H1 (cell line): Measurements from ENCODE around the gene LPGAT1. TPM values are rescaled to one million over a fixed set of nuclear protein-coding genes. Genes with fewer than 3 reads are reported as not detected.

Experiments used
- CTCF ChIA-PET: fragments of 300-600 bp; sonication (Branson Sonifier 250); formaldehyde crosslinking; loops from one replicate; lab custom pipeline; 2021; ENCODE audit not compliant: partially characterized antibody; lab: Charles Lee
- POLR2A ChIA-PET: fragments of 300-600 bp; sonication (Branson Sonifier 250); formaldehyde crosslinking; loops from one replicate; lab custom pipeline; 2021; ENCODE audit warnings: inconsistent platforms; ENCODE audit not compliant: partially characterized antibody; lab: Charles Lee
- DNase-seq, 2 experiments: peaks; one replicate each; pipeline versions ENCODE4 v3.0.0 to v3.0.0-alpha.2; 2010 to 2022; ENCODE audit warnings: low spot score in 2 of 2, low read depth in 1 of 2, mixed read lengths in 1 of 2
- FAIRE-seq: peaks from 2 replicates; lab custom pipeline; 2011; peaks lifted over from hg19 to GRCh38; lab: Jason Lieb, UNC
- H2AFZ ChIP-seq: 2 replicates; pipeline ENCODE4 v1.8.1; 2012; ENCODE audit warnings: low read length, inconsistent platforms
- H2AK5ac ChIP-seq: 2 replicates; pipeline ENCODE4 v1.6.1; 2013; ENCODE audit warnings: low read depth, low read length
- H2BK120ac ChIP-seq: replicated peaks from 2 replicates; pipeline ENCODE3; 2013; ENCODE audit warnings: low read depth, low read length, inconsistent platforms
- H2BK12ac ChIP-seq: 2 replicates; pipeline ENCODE4 v1.6.1; 2013; ENCODE audit warnings: low read depth, low read length
- H2BK15ac ChIP-seq: 2 replicates; pipeline ENCODE4 v1.6.1; 2013; ENCODE audit warnings: low read length
- H2BK20ac ChIP-seq: 2 replicates; pipeline ENCODE4 v1.6.1; 2013; ENCODE audit warnings: low read length
- H2BK5ac ChIP-seq: 2 replicates; pipeline ENCODE4 v1.6.1; 2013; ENCODE audit warnings: low read depth, low read length
- H3K14ac ChIP-seq: 2 replicates; pipeline ENCODE4 v1.6.1; 2013; ENCODE audit warnings: inconsistent platforms; ENCODE audit not compliant: insufficient read length
- H3K18ac ChIP-seq: 2 replicates; pipeline ENCODE4 v1.6.1; 2013; ENCODE audit warnings: low read length; ENCODE audit errors: extremely low read depth
- H3K23ac ChIP-seq: 2 replicates; pipeline ENCODE4 v1.6.1; 2013; ENCODE audit warnings: inconsistent platforms; ENCODE audit not compliant: insufficient read length
- H3K23me2 ChIP-seq: 2 replicates; pipeline ENCODE4 v1.6.1; 2013; ENCODE audit warnings: low read depth, low read length
- H3K27ac ChIP-seq: 2 replicates; pipeline ENCODE4 v1.6.1; 2011; ENCODE audit warnings: low read depth, low read length, inconsistent platforms
- H3K27me3 ChIP-seq, 4 experiments: replicated peaks in 1 of 4; 1 replicate in 1 of 4; 2 replicates in 3 of 4; pipeline versions ENCODE4 v1.6.1 to v1.8.1; 2011 to 2013; ENCODE audit warnings: low read length in 3 of 4, mild to moderate bottlenecking in 3 of 4, inconsistent platforms in 2 of 4, mixed read lengths in 2 of 4, moderate library complexity in 1 of 4; ENCODE audit not compliant: control insufficient read depth in 3 of 4, insufficient read depth in 3 of 4; ENCODE audit errors: extremely low read depth in 1 of 4
- H3K36me3 ChIP-seq, 4 experiments: 2 replicates each; pipeline versions ENCODE4 v1.6.1 to v1.8.1; 2011 to 2013; ENCODE audit warnings: mild to moderate bottlenecking in 4 of 4, low read length in 3 of 4, moderate library complexity in 2 of 4, control low read depth in 1 of 4, inconsistent platforms in 1 of 4; ENCODE audit not compliant: insufficient read depth in 4 of 4, control insufficient read depth in 2 of 4
- H3K4ac ChIP-seq: replicated peaks from 2 replicates; pipeline ENCODE3; 2013; ENCODE audit warnings: low read length, low read depth, mixed read lengths, inconsistent platforms; ENCODE audit not compliant: insufficient read length
- H3K4me1 ChIP-seq, 4 experiments: replicated peaks in 1 of 4; 1 replicate in 1 of 4; 2 replicates in 3 of 4; pipeline versions ENCODE4 v1.6.1 to v1.8.1; 2011 to 2013; ENCODE audit warnings: low read length in 3 of 4, inconsistent platforms in 2 of 4, mixed read lengths in 1 of 4; ENCODE audit not compliant: insufficient read depth in 4 of 4, control insufficient read depth in 3 of 4
- H3K4me2 ChIP-seq, 2 experiments: 2 replicates each; pipeline versions ENCODE4 v1.6.1 to v1.8.1; 2011 to 2013; ENCODE audit warnings: low read depth in 2 of 2, low read length in 2 of 2, control low read depth in 1 of 2, inconsistent platforms in 1 of 2, mild to moderate bottlenecking in 1 of 2; ENCODE audit not compliant: insufficient read depth in 1 of 2
- H3K4me3 ChIP-seq, 4 experiments: fragments of 200-600, 300-600 bp in 1 of 4; sonication (generic), shearing (Covaris generic), sonication (Bioruptor Twin) in 1 of 4; 2 replicates each; pipeline versions ENCODE4 v1.5.1 to v1.8.1; 2011 to 2016; ENCODE audit warnings: low read length in 4 of 4, low read depth in 3 of 4, control low read depth in 2 of 4, inconsistent platforms in 2 of 4, mild to moderate bottlenecking in 2 of 4, mixed read lengths in 1 of 4, moderate library complexity in 1 of 4; ENCODE audit not compliant: insufficient read depth in 2 of 4; ENCODE audit errors: extremely low read depth in 1 of 4
- H3K56ac ChIP-seq: replicated peaks from 2 replicates; pipeline ENCODE3; 2013; ENCODE audit warnings: low read depth, mild to moderate bottlenecking, mixed read lengths, low read length, inconsistent platforms; ENCODE audit not compliant: insufficient read length
- H3K79me1 ChIP-seq: 2 replicates; pipeline ENCODE4 v1.6.1; 2013; ENCODE audit warnings: low read depth, low read length, control low read depth
- H3K79me2 ChIP-seq, 2 experiments: 2 replicates each; pipeline versions ENCODE4 v1.6.1 to v1.8.1; 2012 to 2013; ENCODE audit warnings: low read length in 2 of 2, mild to moderate bottlenecking in 2 of 2, inconsistent platforms in 1 of 2; ENCODE audit not compliant: insufficient read depth in 2 of 2, control insufficient read depth in 1 of 2
- H3K9ac ChIP-seq, 4 experiments: replicated peaks in 1 of 4; 1 replicate in 1 of 4; 2 replicates in 3 of 4; pipeline versions ENCODE4 v1.6.1 to v1.8.1; 2011 to 2013; ENCODE audit warnings: low read depth in 3 of 4, low read length in 3 of 4, control low read depth in 2 of 4, mild to moderate bottlenecking in 2 of 4, moderate library complexity in 2 of 4, inconsistent platforms in 1 of 4; ENCODE audit errors: extremely low read depth in 1 of 4
- H3K9me3 ChIP-seq, 2 experiments: 2 replicates each; pipeline versions ENCODE4 v1.6.1 to v1.8.1; 2012 to 2013; ENCODE audit warnings: mild to moderate bottlenecking in 2 of 2, moderate library complexity in 2 of 2, control low read depth in 1 of 2, inconsistent platforms in 1 of 2, low read depth in 1 of 2, low read length in 1 of 2, mixed read lengths in 1 of 2; ENCODE audit not compliant: insufficient read depth in 2 of 2
- H4K20me1 ChIP-seq, 2 experiments: replicated peaks in 1 of 2; 2 replicates each; pipeline versions ENCODE3 to v1.8.1; 2011 to 2013; ENCODE audit warnings: inconsistent platforms in 2 of 2, low read length in 2 of 2, mild to moderate bottlenecking in 1 of 2; ENCODE audit not compliant: insufficient read depth in 2 of 2, control insufficient read depth in 1 of 2
- H4K5ac ChIP-seq: 2 replicates; pipeline ENCODE4 v1.6.1; 2013; ENCODE audit warnings: low read length, low read depth, mixed read lengths, inconsistent platforms; ENCODE audit not compliant: insufficient read length
- H4K8ac ChIP-seq: 2 replicates; pipeline ENCODE4 v1.8.0; 2013; ENCODE audit warnings: mild to moderate bottlenecking, moderate library complexity, low read length, inconsistent platforms; ENCODE audit not compliant: insufficient read depth; ENCODE audit errors: extremely low read depth
- H4K91ac ChIP-seq: replicated peaks from 2 replicates; pipeline ENCODE3; 2013; ENCODE audit warnings: low read length, mixed read lengths, inconsistent platforms; ENCODE audit not compliant: insufficient read length
- EGR1 ChIP-seq: IDR thresholded peaks from 2 replicates; pipeline ENCODE4 v1.6.1; 2011; ENCODE audit warnings: low read depth, low read length, borderline replicate concordance
- EP300 ChIP-seq, 2 experiments: IDR thresholded peaks; 1 replicate in 1 of 2; 2 replicates in 1 of 2; pipeline ENCODE4 v1.6.1; 2011 to 2012; ENCODE audit warnings: low read depth in 2 of 2, low read length in 2 of 2, mild to moderate bottlenecking in 2 of 2, borderline replicate concordance in 1 of 2, inconsistent platforms in 1 of 2, moderate library complexity in 1 of 2
- GABPA ChIP-seq: IDR thresholded peaks from 2 replicates; pipeline ENCODE4 v1.6.1; 2011; ENCODE audit warnings: mild to moderate bottlenecking, low read length, moderate library complexity, borderline replicate concordance; ENCODE audit not compliant: insufficient read depth
- HDAC6 ChIP-seq: IDR thresholded peaks from one replicate; pipeline ENCODE4 v1.7.1; 2012; ENCODE audit warnings: low read depth, mild to moderate bottlenecking, inconsistent platforms, low read length, moderate library complexity
- POU5F1 ChIP-seq: IDR thresholded peaks from 2 replicates; pipeline ENCODE4 v1.6.1; 2011; ENCODE audit warnings: low read depth, mild to moderate bottlenecking, low read length, moderate library complexity
- TCF12 ChIP-seq: IDR thresholded peaks from 2 replicates; pipeline ENCODE4 v1.6.1; 2011; ENCODE audit warnings: low read depth, mild to moderate bottlenecking, low read length
- WGBS, 2 experiments: shearing (Covaris generic) in 1 of 2; methylation state at CpG; one replicate each; pipeline versions ENCODE4 v1.1.6 to v1.1.7; 2013 to 2015; ENCODE audit warnings: low lambda C conversion rate in 2 of 2, mixed read lengths in 2 of 2, inconsistent platforms in 1 of 2, low coverage in 1 of 2, missing lambda C conversion rate in 1 of 2; ENCODE audit not compliant: insufficient replicate concordance in 2 of 2, insufficient coverage in 1 of 2, insufficient read length in 1 of 2; ENCODE audit errors: extremely low coverage in 1 of 2, missing lambda C conversion rate in 1 of 2; 5-methylcytosine and 5-hydroxymethylcytosine counted together
- polyA plus RNA-seq, 7 experiments: library from polyadenylated mRNA; depleted of rRNA in 3 of 7; stranded (reverse) in 5 of 7; unstranded in 2 of 7; fragments of >200 nt in 5 of 7; fragments of 200-250 nt in 2 of 7; gene quantifications; 1 replicate in 5 of 7; 2 replicates in 1 of 7; 4 replicates in 1 of 7; pipeline versions ENCODE4 v1.2.1 to v1.2.3, GENCODE V29; 2011 to 2013; ENCODE audit warnings: missing spikeins in 2 of 7, mixed read lengths in 2 of 7
- total RNA-seq: library from RNA; stranded (reverse); fragmentation: NEBNext Ultra II Directional; extraction: Animal tissue kit (Norgen Biotek cat#: 25700); gene quantifications from 2 replicates; pipeline ENCODE4 v1.2.1, GENCODE V29; 2021

Gene LPGAT1
- total and polyA plus RNA-seq, 2 of the 8 experiments (the other 6 are each of a cell fraction or from before 2014, with no cell fraction given) = 2.3 to 13.5 TPM

GRCh38 chr1:211742889-211743529 is 87.6 kb downstream of the LPGAT1 start:
- Histone ChIP-seq H2BK5ac (no peak overlapping the region), H3K9ac (no peak overlapping the region), H3K9me3 (no peaks in the 10 kb centered on the region), H3K36me3 (no peaks in the 10 kb centered on the region), H3K23me2 (no peaks in the 10 kb centered on the region), H2BK20ac (no peak overlapping the region), H3K79me1 (no peaks in the 10 kb centered on the region), H3K14ac (no peak overlapping the region), H4K91ac (no peak overlapping the region), H3K27me3 (no peaks in the 10 kb centered on the region), H4K5ac (no peak overlapping the region), H4K20me1 (peaks cover 0 to 2% of the 10 kb centered on the region in 2 experiments), H3K4me2 (no peak overlapping the region), H3K18ac (no peak overlapping the region), H3K56ac (no peak overlapping the region), H3K4me1 (no peaks in the 10 kb centered on the region; a peak in 1 of 7 replicates), H3K23ac (no peak overlapping the region), H2BK12ac (no peak overlapping the region), H4K8ac (no peak overlapping the region), H2AFZ (no peak overlapping the region), H2BK15ac (no peak overlapping the region), H3K27ac (no peak overlapping the region), H3K4me3 (no peak overlapping the region), H2BK120ac (no peak overlapping the region), H3K4ac (no peak overlapping the region), H2AK5ac (no peak overlapping the region), H3K79me2 (no peaks in the 10 kb centered on the region)
- POLR2A ChIA-PET = no interaction called here
- no peak for FAIRE-seq
- no peak for DNase-seq
- TF ChIP-seq EP300 (IDR thresholded peaks at IDR 0.05; ENCODE audit: borderline replicate concordance in 1 of 2, low read depth in 2 of 2, low read length in 2 of 2) = no peak
- TF ChIP-seq POU5F1 = no peak
- TF ChIP-seq TCF12 = no peak
- TF ChIP-seq GABPA = no peak
- TF ChIP-seq HDAC6 = no peak
- no peak for TF ChIP-seq EGR1
- CTCF ChIA-PET = interaction anchor here (1.3 to 1.6 kb wide), 4 partner anchors 9 to 292 kb away, joined by 3 to 5 read pairs (median 4); partner anchors contain the start of genes DTL and INTS7
- WGBS, 2 experiments = 82% methylated on average over 4 of the region's 4 CpGs; no CpG with 5 or more reads in 1 of the 2 experiments
